Measurements from ENCODE around the gene NCS1.

NCS1 gene

DNA sequence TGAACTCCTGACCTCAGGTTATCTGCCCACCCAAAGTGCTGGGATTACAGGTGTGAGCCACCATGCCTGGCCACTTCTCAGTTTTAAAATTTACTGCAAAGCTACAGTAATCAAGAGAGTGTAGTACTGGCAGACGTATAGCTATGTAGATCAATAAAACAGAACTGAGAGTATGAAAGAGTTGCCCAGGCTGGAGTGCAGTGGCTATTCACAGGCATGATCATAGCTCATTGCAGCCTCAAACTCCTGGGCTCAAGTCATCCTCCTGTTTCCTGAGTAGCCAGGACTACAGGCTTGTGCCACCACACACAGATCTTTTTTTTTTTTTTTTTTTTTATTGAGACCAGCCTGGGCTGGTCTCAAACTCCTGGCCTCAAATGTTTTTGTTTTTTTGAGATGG, 26.5 kb upstream of the NCS1 start:
- in situ Hi-C loops (cut with HindIII; ENCODE audit: low sequenced_read_pairs) = no loop called here

DNA sequence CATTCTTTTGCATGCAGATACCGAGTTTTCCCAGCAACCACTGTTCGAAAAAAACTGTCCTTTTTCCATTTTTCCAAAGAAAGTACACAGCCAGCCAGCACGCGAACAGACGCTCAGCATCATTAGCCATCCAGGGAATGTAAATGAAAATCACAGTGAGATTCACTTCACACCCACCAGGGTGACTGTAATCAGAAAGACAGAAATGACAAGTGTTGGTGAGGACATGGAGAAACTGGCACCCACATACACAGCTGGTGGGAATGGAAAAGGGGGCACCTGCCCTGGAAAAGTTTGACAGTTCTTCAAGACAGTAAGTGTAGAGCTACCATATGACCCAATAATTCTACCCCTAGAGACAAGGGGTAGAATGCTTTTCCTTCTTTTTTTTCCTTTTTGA, 25.0 kb upstream of the NCS1 start:
- in situ Hi-C loops (cut with HindIII; ENCODE audit: low sequenced_read_pairs) = no loop called here

DNA sequence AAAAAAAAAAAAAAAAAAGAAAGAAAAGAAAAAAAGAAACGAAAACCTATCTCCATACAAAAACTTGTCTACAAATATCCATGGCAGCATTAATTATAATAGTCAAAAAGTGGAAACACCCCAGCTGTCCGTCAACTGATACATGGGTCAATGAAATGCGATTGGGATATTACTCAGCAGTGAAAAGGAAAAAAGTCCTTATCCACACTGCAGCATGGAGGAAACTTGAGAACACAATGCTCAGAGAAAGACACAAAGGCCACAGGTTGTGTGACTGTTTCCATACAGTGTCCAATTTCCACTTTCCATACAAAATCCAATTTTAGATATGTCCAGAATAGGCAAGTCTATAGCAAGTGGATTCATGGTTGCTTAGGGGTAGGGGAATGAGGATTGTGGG, 24.3 kb upstream of the NCS1 start:
- in situ Hi-C loops (cut with HindIII; ENCODE audit: low sequenced_read_pairs) = no loop called here

- in situ Hi-C loops (cut with HindIII; ENCODE audit: low sequenced_read_pairs) = no loop called here
Measured at GRCh38 chr9:130149031-130149430, 23.2 kb upstream of the NCS1 start.

DNA sequence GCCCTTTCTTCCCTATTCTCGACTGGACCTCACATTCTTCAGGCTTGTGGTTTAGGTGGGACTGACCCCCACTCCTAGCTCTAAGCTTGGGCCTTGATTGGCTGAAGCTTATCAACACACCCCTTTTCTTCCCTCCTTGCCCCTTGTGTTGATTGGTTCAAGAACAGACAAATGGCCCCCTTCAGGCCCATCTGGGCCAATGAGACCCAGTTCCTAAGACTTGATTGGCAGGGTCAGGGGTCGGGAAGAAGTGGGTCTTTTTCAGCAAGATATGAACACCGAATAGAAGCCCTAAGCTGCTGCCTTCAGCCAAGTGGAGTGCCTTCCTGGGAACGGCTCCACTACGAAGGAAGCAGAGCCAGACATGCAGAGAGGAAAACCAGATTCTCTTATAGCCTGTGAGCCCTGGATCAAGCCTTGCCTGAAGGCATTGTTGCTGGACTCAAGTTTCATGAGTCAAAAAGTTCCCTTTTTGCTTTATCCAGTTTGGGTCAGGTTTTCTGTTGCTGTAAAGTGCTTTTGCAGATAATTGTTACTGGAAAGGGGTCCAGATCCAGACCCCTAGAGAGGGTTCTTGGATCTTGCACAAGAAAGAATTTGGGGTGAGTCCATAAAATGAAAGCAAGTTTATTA, 22.4 kb upstream of the NCS1 start:
- in situ Hi-C loops (cut with HindIII; ENCODE audit: low sequenced_read_pairs) = no loop called here

GRCh38 chr9:130150779-130151382, 21.3 kb upstream of the NCS1 start:
- in situ Hi-C loops (cut with HindIII; ENCODE audit: low sequenced_read_pairs) = no loop called here

DNA sequence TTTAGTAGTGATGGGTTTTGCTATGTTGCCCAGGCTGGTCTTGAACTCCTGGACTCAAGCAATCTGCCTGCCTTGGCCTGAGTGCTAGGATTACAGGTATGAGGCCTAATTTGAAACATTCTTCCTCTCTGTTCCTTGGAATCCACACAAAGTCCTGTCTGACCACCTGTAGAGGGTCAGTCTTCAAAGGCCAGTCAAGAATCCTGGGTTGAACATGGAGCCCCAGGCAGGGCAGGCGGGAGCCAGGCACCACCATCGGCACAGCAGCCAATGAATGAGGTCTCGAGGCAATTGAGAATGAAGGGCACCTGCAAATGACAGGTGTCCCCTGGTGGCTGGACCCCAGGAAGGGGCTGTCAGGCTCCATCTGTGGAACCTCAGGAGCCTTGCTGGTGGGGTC, 17.4 kb upstream of the NCS1 start:
- in situ Hi-C loops (cut with HindIII; ENCODE audit: low sequenced_read_pairs) = no loop called here

DNA sequence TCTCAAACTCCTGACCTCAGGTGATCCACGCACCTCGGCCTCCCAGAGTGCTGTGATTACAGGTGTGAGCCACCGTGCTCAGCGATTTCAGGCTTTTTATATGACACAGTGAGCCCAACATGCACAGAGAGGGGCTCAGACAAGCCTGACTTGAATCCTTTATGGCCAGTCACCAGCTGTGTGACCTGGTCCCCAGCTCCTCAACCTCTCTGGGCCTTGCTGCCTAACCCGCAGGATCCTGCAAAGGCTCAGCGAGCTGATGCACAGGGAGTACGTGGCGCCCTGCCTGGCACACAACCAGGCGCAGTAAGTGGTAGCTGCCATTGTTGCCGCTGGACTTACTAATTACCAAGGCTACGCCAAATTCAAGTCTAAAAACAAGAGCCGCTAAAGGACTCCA, 16.6 kb upstream of the NCS1 start:
- in situ Hi-C loops (cut with HindIII; ENCODE audit: low sequenced_read_pairs) = no loop called here

DNA sequence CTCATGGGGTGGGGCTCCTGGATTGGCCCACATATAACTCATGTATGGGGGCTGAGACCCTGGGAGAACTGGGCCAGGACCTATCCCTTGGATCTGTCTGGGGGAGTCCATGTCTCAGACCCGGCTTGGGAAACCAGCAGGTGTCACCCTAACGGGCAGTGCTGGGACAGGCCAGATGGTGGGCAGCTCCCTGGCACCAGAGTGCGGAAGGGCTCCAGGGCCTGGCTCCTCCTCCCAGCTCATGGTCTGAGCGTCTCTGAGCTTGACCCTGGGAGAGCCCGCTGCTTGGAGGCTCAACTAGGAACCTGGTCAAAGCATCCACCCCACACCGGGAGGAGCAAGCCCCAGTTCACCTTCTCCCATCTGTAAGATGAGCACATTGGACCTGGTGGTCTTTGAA, 15.5 kb upstream of the NCS1 start:
- in situ Hi-C loops (cut with HindIII; ENCODE audit: low sequenced_read_pairs) = no loop called here

DNA sequence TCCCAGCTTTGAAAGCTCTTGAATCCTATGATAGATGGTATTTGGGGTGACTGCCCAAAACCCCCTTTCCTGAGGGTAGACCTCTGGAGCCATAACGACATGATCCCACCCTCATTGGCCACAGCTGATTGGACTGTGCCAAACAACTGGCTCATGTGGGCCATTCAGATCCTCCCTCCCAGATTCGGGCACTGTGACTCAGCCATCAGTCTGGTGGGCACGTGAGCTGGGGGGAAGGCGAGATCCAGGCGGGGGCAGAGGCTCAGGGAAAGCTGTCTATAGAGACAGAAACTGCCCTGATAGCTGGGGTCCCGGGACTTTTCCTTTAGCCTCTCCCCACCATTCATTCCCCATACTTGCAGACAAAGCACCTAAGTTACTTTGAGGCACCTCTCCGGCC, 15.1 kb upstream of the NCS1 start:
- in situ Hi-C loops (cut with HindIII; ENCODE audit: low sequenced_read_pairs) = no loop called here

- in situ Hi-C loops (cut with HindIII; ENCODE audit: low sequenced_read_pairs) = no loop called here
Measured at GRCh38 chr9:130158001-130158400, 14.2 kb upstream of the NCS1 start.

DNA sequence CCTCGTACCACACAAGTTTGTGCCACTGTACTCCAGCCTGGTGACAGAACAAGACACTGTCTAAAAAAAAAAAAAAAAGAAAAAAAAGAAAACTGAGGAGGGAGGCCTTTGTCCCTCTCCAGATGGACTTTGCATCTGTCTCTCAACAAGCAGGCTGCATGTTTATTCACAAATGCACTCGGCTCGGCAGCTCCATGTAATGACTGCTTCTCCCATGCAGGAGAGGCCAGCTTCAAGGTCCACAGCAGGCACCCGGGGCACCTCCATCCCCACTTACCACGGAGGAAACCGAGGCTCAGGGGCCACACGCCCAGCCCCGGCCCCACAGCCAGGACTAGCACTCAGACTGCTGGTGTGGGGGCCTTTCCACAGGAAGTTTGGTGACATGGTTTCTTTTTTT, 13.1 kb upstream of the NCS1 start:
- in situ Hi-C loops (cut with HindIII; ENCODE audit: low sequenced_read_pairs) = no loop called here

- in situ Hi-C loops (cut with HindIII; ENCODE audit: low sequenced_read_pairs) = no loop called here
Measured at GRCh38 chr9:130159915-130160670, 12.1 kb upstream of the NCS1 start.

GRCh38 chr9:130160862-130161470, 11.2 kb upstream of the NCS1 start:
- in situ Hi-C loops (cut with HindIII; ENCODE audit: low sequenced_read_pairs) = no loop called here

DNA sequence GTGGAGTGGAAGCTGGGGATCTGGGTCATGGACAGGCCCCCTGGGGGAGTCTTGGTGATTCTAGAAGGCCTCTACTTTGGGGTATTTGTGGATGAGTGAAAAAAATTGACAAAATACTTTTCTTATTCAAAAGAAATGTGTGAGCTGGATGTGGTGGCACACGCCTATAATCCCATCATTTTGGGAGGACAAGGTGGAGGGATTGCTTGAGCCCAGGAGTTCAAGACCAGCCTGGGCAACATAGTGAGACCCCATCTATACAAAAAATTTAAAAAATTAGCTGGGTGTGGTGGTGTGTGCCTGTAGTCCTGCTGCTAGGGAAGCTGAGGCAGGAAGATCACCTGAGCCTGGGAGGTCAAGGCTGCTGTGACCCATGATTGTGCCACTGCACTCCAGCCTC, 6.6 kb upstream of the NCS1 start:
- in situ Hi-C loops (cut with HindIII; ENCODE audit: low sequenced_read_pairs) = no loop called here

DNA sequence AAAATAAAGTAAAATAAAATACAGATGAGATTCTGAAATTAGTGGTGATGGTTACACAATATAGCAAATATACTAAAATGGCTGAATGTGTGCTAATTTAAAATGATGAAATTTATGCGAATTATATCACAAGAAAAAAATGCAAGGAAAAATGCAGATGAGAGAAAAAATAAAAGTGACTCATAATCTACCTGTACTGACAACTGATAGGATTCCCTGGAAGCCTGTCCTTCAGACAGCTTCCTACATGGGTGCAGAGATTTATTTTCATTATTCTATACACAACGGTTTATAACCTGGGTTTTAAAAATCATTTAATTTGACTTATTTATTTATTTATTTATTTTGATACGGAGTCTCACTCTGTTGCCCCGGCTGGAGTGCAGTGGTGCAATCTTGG, 5.8 kb upstream of the NCS1 start:
- in situ Hi-C loops (cut with HindIII; ENCODE audit: low sequenced_read_pairs) = no loop called here

DNA sequence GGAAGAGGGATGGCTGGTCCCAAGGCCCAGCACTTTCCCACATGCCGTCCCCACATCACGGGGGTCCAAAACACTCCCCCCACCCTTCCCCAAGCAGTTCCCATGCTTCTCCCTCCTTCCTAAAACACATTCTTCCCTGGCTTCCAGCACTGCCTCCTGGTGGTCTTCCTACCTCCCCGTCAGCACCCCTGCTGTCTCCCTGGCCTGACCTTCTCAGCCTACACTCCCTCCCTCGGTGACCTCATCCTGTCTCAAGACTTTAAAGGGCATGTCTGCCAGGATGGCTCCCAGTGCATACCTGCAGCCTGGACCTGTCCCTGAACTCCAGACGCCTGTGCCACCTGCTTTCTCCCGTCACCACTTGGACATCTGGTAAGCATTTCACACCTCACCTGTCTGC, 4.3 kb upstream of the NCS1 start:
- in situ Hi-C loops (cut with HindIII; ENCODE audit: low sequenced_read_pairs) = no loop called here

DNA sequence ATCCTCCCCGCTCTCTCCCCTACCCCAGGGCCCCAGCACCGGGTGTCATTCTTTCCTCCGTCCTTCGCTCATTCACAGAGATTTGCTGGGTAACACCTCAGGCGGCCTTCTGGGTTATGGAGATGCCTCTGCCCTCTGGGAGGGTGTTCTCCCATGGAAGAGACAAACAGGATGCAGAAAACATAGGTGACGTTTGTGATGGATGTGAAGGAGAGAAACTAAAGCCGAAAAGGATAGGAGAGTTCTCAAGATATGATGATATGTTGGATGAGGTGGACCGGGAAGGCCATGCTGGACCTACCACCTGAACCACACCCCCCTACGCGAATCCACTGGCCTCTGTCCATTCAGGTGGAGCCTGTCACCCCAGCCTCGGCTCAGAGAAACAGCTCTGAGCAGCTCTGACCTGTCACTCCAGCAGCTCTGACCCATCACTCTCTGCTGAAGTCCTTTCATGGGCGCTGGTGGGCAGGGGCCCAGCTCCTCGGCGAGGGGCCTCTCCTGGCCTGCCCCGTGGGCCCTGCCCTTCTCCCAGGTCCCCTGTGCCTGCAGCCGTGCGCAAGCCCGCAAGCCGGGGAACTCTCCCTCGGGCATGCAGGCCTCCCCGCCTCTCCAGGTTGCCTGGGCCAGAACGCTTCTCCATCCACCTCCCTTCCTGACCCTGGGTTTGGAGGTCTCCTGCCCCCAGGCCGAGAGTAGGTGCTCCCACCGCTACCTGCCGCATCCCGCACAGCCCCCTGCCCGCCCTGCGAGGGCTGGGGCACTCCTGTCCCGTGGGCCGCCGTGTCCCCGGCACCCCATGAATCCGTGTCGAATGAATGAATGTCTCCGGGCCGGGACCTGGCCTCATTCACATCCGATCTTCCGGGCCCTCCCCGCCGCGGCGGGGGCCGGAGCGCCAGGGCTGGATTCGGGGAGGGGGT, 717 bp upstream of the NCS1 start:
- in situ Hi-C loops (cut with HindIII; ENCODE audit: low sequenced_read_pairs) = loop anchor here (5.0 kb wide), 1 partner anchor 56 kb away; no protein-coding TSS in a partner anchor

DNA sequence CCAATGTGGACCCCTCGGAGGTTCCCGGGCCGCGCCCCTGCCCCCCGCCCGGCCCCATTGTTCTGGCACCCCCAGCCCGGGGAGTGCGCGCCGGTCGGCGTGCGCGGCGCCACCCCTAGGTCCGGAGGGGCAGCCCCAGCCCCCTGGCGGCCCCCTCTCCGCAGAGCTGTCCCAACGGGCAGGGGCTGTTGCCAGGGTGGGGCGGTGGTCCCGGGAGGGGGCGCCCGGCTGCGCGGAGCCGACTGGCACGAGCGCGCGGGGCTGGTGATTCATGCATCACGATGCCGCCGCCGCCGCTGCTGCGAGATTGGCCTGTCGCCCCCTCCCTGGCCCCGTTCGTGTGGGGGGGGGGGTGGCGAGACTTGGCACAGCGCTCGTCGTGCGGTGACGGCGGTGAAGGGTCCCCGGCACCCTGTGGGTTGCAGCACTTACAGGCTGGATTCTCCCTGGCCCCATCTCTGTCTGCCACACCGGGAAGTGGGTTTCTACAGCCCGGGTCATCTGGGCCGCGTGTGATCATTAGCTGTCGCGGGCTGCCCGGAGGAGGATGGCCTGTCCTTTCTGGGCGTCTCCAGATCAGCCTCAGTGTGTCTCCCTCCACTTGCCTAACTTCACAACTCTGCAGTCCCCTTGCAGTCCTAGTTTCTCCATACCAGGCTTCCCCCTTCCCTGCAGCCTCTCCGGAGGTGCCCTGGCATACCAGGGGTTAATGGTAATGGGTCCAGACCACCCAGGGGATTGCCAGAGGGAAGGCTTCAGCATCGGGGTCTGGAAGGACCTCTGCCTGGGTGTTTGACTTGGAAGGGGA, 858 bp downstream of the NCS1 start:
- in situ Hi-C loops (cut with HindIII; ENCODE audit: low sequenced_read_pairs) = loop anchor here (5.0 kb wide), 1 partner anchor 54 kb away; no protein-coding TSS in a partner anchor

GRCh38 chr9:130173666-130173983, 1.4 kb downstream of the NCS1 start:
- in situ Hi-C loops (cut with HindIII; ENCODE audit: low sequenced_read_pairs) = loop anchor here (5.0 kb wide), 1 partner anchor 54 kb away; no protein-coding TSS in a partner anchor

All from endothelial cell of hepatic sinusoid (primary cell).